Activated effector memory CD4-positive, alpha-beta T cell treated with anti-CD3 and anti-CD28 coated beads, Interleukin-2, amount 50 U/mL, for 16 hours (primary cell): Measurements from ENCODE around the gene ALPI.
"Not testable (repeated sequence)": the region's sequence is repeated elsewhere in the genome, so short reads cannot be mapped to it uniquely, and the experiment has no call there.

ENCODE experiments used
- DNase-seq: peaks from one replicate; pipeline ENCODE4 v3.0.0-alpha.2; 2020

The ALPI gene

GRCh38 chr2:232455426-232456255 is at the start of gene ALPI:
Gene ALPI (plus strand): TSS chr2:232456153. CDS start chr2:232456200, 47 bp downstream.
- DNase-seq = peak; percentile 52

GRCh38 chr2:232406556-232407310 is 49.2 kb upstream of the ALPI start, which contains the start of gene ALPG:
Gene ALPG (plus strand): TSS chr2:232406844. CDS start chr2:232406895, 51 bp downstream.
- DNase-seq = no peak

GRCh38 chr2:232407428-232408150 is 48.4 kb upstream of the ALPI start:
- DNase-seq = not testable (repeated sequence)

GRCh38 chr2:232408269-232408668 is 47.7 kb upstream of the ALPI start:
- DNase-seq = not testable (repeated sequence)

- not testable (repeated sequence) for DNase-seq
Observed at GRCh38 chr2:232409617-232410016, 46.3 kb upstream of the ALPI start.

- no peak for DNase-seq
Observed at GRCh38 chr2:232410238-232410900, 45.6 kb upstream of the ALPI start.

DNA sequence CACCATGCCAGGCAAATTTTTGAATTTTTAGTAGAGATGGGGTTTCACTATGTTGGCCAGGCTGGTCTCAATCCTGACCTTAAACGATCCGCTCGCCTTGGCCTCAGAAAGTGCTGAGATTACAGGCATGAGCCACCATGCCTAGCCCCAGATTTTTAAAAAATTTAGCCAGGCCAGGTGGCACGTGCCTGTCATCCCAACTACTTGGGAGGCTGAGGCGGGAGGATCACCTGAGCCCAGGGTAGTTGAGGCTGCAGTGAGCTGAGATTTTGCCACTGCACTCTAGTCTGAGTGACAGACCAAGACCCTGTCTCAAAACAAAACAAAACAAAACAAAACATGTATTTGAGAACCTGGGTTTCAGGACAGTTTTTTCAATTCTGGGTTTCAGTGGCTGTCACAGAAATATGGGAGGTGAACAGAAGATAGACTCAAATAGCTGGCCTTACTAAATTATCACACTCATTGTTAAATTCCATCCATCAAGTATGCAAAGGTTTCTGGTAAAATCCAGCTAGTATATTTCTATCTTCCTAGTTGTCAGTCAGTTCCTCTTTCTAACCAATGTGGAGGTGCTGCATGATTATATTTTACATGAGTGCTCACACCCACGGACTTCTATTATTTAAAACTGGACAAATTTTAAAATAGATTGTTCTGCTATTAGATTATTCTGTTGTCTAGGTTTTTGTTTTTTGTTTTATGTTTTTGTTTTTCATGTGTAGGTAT is 43.9 kb upstream of the ALPI start:
- DNase-seq = no peak

DNA sequence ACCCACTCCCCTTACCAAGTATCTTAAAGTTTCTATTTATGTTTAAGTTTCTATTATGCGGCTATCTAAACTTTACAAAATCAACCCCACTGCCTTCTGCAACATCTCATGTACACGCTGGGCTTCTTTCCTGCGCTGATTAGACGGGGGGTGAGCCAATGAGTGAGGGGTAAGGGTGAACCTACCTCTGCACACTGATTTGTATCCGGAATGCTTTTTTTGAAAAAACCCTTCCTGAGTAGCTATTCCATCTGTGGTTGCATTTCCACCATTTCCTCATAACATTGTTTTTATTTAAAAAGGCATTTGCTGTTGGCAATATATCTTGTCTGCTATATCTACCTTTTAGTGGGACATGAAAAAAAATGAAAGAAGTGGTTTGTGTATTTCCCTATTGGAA is 43.0 kb upstream of the ALPI start:
- no peak for DNase-seq

DNA sequence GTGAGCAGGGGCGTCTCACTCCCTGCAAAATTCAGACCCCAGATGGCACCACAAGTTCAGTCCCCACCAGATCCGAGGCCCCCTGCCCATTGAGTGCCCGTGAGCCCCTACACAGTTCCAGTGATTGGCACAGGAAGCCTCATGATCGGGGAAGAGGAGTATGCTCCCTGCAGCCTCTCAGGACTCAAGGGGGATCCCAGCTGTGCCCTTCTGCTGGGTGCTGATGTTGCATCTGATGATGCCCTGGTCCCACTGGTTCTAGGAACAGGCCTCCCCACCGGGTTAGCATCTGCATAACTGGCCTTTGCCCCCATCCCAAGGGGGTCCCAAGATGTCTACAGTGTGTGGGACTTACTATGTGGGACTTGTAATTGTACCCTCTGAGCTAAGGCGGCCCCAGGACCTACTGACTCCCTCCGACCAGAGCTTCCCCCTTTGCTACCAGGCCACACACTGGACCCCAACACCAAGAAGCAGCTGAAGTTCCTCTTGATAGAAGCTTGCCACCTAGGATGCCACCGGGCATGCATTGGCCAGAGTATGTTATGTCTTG is 40.7 kb upstream of the ALPI start:
- DNase-seq = peak; percentile 43

- DNase-seq = peak; percentile 37
Observed at GRCh38 chr2:232415736-232416520, 40.0 kb upstream of the ALPI start.

- DNase-seq = peak; percentile 56
Observed at GRCh38 chr2:232416521-232417470, 39.2 kb upstream of the ALPI start.

- no peak for DNase-seq
Observed at GRCh38 chr2:232417489-232417888, 38.5 kb upstream of the ALPI start.

DNA sequence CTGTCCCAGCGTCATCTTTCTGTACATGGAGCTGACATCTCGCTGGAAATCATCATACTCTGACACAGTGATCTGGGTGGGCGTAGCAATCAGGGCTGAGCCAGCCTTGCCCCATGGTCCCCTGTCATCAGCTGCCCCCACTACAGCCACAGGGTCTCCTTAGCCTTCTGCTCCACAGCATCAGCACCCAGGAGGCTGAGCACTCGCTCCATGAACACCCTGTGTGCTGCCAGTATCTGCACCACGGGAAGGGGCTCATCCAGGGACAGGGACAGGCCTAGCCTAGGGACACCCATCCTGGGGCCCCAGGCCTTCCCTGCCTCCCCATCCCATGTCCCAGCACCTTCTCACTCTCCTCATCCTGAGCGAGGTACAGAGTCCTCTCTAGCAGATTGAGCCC is 37.9 kb upstream of the ALPI start:
- DNase-seq = no peak

DNA sequence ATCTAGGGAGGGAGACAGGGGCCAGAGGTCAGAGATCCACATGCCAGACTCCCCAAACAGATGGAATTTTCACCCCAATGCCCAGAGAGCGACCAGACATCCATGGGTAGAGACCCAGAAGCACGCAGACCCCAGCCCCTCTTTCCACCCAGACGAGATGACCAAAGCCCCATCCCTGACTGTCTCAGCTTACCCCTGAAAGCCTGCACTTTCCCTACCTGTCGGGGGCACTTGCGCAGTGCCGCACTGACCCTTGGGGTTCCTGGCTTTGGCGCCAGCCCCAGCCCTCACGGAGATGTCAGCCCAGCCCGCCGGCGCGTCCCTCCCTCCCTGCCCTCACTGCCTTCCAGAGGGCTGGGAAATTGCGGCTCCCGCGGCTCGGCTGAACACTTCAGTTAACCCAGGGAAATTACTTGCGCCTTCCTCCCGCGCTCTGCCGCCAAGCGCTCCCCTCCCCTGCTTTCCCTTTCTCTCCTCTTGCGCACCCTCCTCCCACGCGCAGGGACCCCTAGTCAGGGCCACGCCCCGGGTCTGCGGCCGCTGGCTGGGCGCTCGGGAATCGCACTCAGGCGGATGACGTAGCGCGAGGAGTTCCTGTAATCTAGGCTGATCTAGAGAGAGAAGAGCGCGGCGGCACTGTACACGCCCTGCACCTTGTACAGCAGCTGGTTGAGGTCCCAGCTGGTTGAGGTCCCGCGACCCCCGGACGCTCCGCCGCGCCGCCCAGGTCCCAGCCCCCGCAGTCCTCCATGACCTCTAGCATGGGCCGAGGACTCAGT is 37.3 kb upstream of the ALPI start:
- DNase-seq = peak; percentile 58

GRCh38 chr2:232419245-232420072 is 36.5 kb upstream of the ALPI start:
- peak; percentile 58 for DNase-seq

GRCh38 chr2:232420073-232420454 is 35.9 kb upstream of the ALPI start:
- no peak for DNase-seq

DNA sequence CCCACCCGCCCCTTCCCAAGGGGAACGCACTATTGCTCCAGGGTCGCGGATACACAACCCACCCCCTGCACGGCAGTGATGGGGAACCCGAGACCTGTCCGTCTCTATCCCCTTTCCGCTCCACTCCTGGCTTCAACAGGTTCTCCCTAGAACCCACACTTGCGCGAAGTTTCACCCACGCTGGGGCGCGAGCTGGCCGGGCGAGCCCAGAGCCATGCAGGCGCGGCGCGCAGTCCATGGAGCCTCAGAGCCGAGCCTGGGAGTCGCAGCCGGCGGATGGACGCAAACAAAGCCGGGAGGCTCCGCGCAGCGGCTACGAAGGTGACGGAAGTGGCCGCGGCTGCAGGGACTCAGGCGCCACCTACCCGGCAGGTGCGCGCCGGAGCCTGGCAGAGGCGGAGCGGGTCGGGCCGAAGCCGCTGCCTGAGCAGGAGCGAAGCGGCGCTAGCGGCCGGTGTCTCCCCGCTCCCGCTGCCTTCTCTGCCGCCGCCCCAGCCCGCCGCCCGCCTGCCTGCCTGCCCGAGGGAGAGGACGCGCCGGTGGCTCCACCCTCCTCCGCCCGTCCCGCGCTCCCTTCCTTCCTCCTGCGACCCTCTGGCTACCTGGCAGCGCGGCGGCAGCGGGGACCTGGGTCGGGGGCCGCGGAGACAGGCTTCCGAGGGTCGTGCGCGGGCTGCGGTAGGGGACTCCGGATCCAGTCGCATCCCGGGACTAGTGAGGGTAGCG is 35.3 kb upstream of the ALPI start:
- peak; percentile 65 for DNase-seq
